Karpas-422 (cell line): ENCODE data around the gene TMF1. TPM values are rescaled to one million over a fixed set of nuclear protein-coding genes. Genes with fewer than 3 reads are reported as not detected.

ENCODE experiments used
- DNase-seq: peaks from one replicate; pipeline ENCODE4 v3.0.0-alpha.2; 2015
- H2AFZ ChIP-seq: fragments of 200-600 bp; sonication (generic); 2 replicates; pipeline ENCODE4 v1.6.1; 2014; ENCODE audit warnings: antibody characterized with exemption, low read length, mixed read lengths
- H3K27ac ChIP-seq: fragments of 200-600 bp; sonication (generic); 2 replicates; pipeline ENCODE4 v1.5.1; 2014; ENCODE audit warnings: mild to moderate bottlenecking, low read length, moderate library complexity
- H3K27me3 ChIP-seq: fragments of 200-600 bp; sonication (generic); 2 replicates; pipeline ENCODE4 v1.6.1; 2014; ENCODE audit warnings: low read length, mixed read lengths
- H3K36me3 ChIP-seq: fragments of 200-600 bp; sonication (generic); 2 replicates; pipeline ENCODE4 v1.6.1; 2014; ENCODE audit warnings: low read length, mixed read lengths; ENCODE audit not compliant: insufficient read depth
- H3K4me1 ChIP-seq: fragments of 200-600 bp; sonication (generic); 2 replicates; pipeline ENCODE4 v1.6.1; 2014; ENCODE audit warnings: mild to moderate bottlenecking, low read length, mixed read lengths
- H3K4me2 ChIP-seq: fragments of 200-600 bp; sonication (generic); 2 replicates; pipeline ENCODE4 v1.6.1; 2014; ENCODE audit warnings: low read length, low read depth, mild to moderate bottlenecking; ENCODE audit not compliant: poor library complexity, severe bottlenecking
- H3K4me3 ChIP-seq: fragments of 200-600 bp; sonication (generic); 2 replicates; pipeline ENCODE4 v1.5.1; 2014; ENCODE audit warnings: mild to moderate bottlenecking, antibody characterized with exemption, low read length, mixed read lengths
- H3K79me2 ChIP-seq: fragments of 200-600 bp; sonication (generic); 2 replicates; pipeline ENCODE4 v1.6.1; 2014; ENCODE audit warnings: mild to moderate bottlenecking, low read length, mixed read lengths
- H3K9ac ChIP-seq: fragments of 200-600 bp; sonication (generic); 2 replicates; pipeline ENCODE4 v1.6.0; 2014; ENCODE audit warnings: low read length
- H3K9me2 ChIP-seq: fragments of 200-600 bp; sonication (generic), shearing (Covaris generic); replicated peaks from 2 replicates; pipeline ENCODE4 v1.6.0; 2014; ENCODE audit warnings: mild to moderate bottlenecking, low read length, moderate library complexity; ENCODE audit not compliant: insufficient read depth
- H3K9me3 ChIP-seq: fragments of 300-700, 200-600 bp; sonication (generic); 2 replicates; pipeline ENCODE4 v1.6.1; 2014; ENCODE audit warnings: low read length, mixed read lengths
- H4K20me1 ChIP-seq: fragments of 200-600 bp; sonication (generic); 2 replicates; pipeline ENCODE4 v1.6.1; 2014; ENCODE audit warnings: mild to moderate bottlenecking, antibody characterized with exemption, low read length, low read depth; ENCODE audit not compliant: insufficient read depth
- total RNA-seq: library from RNA; depleted of rRNA; stranded (reverse); fragments of >200 nt; shearing (Covaris generic); gene quantifications from 2 replicates; pipeline ENCODE4 v1.2.3, GENCODE V29; 2014; ENCODE audit warnings: low replicate concordance

The TMF1 gene
- total RNA-seq, 1 experiment from 2014 or later, result 25.2 TPM

DNA sequence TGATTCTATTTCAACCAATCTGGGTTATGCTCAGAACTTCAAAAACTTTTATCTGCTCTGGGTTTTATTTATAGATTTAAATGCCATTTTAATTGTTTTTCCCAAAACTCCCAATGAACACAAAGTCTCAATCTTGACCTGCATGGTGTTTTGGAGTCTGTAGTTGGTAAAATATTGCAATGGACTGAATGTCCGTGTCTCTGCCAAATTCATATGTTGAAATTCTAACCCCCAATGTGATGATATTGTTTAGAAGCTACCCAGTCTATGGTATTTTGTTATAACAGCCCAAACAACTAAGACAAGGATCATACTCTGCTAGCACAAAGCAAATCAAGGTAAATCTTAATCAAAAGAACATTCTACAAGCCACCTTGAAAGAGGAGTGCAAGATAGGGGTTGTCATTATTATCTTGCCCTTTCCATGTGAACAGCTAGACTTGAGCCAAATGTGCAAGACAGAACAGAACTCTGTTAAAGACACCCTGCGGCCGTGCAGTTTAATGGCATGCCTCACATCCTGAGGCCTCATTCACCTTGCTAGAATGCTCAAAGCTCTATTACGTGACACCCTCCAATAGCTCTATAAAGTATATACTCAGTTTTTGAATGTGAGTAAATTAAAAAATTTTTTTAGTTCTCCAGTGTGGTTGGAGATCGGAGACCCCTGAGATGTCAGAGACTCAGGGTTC is 46.2 kb downstream of the TMF1 start:
- no peak overlapping the region for H2AFZ ChIP-seq
- H3K9ac ChIP-seq, result no peak overlapping the region
- no peak overlapping the region for H3K27ac ChIP-seq
- peaks cover 43% of the 10 kb centered on the region; the same call in 1 of the 2 replicates for H3K36me3 ChIP-seq
- H3K27me3 ChIP-seq, result no peaks in the 10 kb centered on the region
- no peaks in the 10 kb centered on the region for H3K4me1 ChIP-seq
- H3K9me2 ChIP-seq, result no peaks in the 10 kb centered on the region
- H3K79me2 ChIP-seq, result no peaks in the 10 kb centered on the region
- H3K9me3 ChIP-seq, result no peaks in the 10 kb centered on the region
- H4K20me1 ChIP-seq, result no peaks in the 10 kb centered on the region
- H3K4me2 ChIP-seq, result no peak overlapping the region
- no peak for DNase-seq
- H3K4me3 ChIP-seq, result no peak overlapping the region

GRCh38 chr3:69005071-69005790 is 46.9 kb downstream of the TMF1 start:
- Histone ChIP-seq H3K4me1 (no peaks in the 10 kb centered on the region), H3K27ac (no peak overlapping the region), H3K27me3 (no peaks in the 10 kb centered on the region), H3K9me3 (no peaks in the 10 kb centered on the region), H2AFZ (no peak overlapping the region), H3K9ac (no peak overlapping the region), H4K20me1 (no peaks in the 10 kb centered on the region), H3K36me3 (peaks cover 38% of the 10 kb centered on the region; the same call in 1 of the 2 replicates), H3K9me2 (no peaks in the 10 kb centered on the region), H3K4me3 (no peak overlapping the region), H3K4me2 (no peak overlapping the region), H3K79me2 (no peaks in the 10 kb centered on the region)
- DNase-seq, result no peak

DNA sequence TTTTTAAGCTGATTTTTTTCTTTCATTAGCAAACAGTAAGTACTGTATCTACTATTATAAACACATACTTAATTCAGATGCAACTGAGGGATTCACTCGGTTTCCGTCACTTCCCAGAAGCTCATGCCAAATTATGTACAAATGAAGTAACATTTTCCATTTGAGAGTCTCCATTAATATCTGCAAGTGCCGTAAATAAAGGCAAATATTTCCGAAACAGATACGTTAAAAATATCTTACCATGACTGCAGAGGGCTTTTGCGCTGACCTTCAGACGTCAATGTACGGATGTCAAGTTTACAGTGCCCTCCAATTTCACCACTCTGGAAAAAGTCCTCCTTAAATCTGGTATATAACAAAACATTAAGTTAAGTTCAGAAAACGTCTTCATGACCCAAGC is 48.0 kb downstream of the TMF1 start:
- no peak overlapping the region for H3K27ac ChIP-seq
- no peak overlapping the region for H3K4me3 ChIP-seq
- H3K9me2 ChIP-seq, result no peaks in the 10 kb centered on the region
- H3K36me3 ChIP-seq, result peaks cover 37% of the 10 kb centered on the region; the same call in 1 of the 2 replicates
- no peaks in the 10 kb centered on the region for H3K9me3 ChIP-seq
- no peaks in the 10 kb centered on the region for H3K4me1 ChIP-seq
- no peak overlapping the region for H3K9ac ChIP-seq
- no peaks in the 10 kb centered on the region for H3K27me3 ChIP-seq
- no peak overlapping the region for H3K4me2 ChIP-seq
- H4K20me1 ChIP-seq, result no peaks in the 10 kb centered on the region
- no peak for DNase-seq
- H3K79me2 ChIP-seq, result no peaks in the 10 kb centered on the region
- H2AFZ ChIP-seq, result no peak overlapping the region

GRCh38 chr3:68999605-69000004 is 52.5 kb downstream of the TMF1 start:
- no peak overlapping the region for H3K27ac ChIP-seq
- no peaks in the 10 kb centered on the region for H3K9me3 ChIP-seq
- no peak overlapping the region for H3K9ac ChIP-seq
- peaks cover 20% of the 10 kb centered on the region; the same call in 1 of the 2 replicates for H3K36me3 ChIP-seq
- no peaks in the 10 kb centered on the region for H3K9me2 ChIP-seq
- H3K4me1 ChIP-seq, result no peaks in the 10 kb centered on the region
- H2AFZ ChIP-seq, result no peak overlapping the region
- no peaks in the 10 kb centered on the region for H3K79me2 ChIP-seq
- no peak overlapping the region for H3K4me3 ChIP-seq
- H3K4me2 ChIP-seq, result no peak overlapping the region
- H4K20me1 ChIP-seq, result no peaks in the 10 kb centered on the region
- no peaks in the 10 kb centered on the region for H3K27me3 ChIP-seq
- DNase-seq, result no peak

DNA sequence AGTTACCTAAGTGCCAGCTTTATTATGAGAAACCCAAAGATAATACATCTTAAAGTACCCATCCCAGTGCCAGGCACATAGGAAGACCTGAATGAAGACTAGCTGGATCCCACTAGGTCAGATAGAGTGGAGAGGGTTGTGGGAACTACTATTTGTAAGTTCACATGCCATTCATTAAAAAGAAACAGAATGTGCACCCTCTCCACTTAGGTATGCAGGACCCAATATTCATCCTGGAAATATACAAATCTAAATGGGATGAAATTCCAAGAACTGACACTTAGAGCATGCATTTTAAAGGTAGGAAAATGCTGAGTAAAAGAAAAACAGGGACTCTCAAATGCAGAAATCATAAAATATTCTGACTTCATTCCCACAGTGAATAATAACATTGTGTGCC is 53.0 kb downstream of the TMF1 start:
- Histone ChIP-seq H3K9me2 (no peaks in the 10 kb centered on the region), H4K20me1 (no peaks in the 10 kb centered on the region), H3K4me3 (no peak overlapping the region), H2AFZ (no peak overlapping the region), H3K27me3 (no peaks in the 10 kb centered on the region), H3K9ac (no peak overlapping the region), H3K4me1 (no peaks in the 10 kb centered on the region), H3K36me3 (peaks cover 20% of the 10 kb centered on the region; the same call in 1 of the 2 replicates), H3K27ac (no peak overlapping the region), H3K4me2 (no peak overlapping the region), H3K9me3 (no peaks in the 10 kb centered on the region), H3K79me2 (no peaks in the 10 kb centered on the region)
- no peak for DNase-seq

GRCh38 chr3:68997887-68998286 is 54.2 kb downstream of the TMF1 start:
- no peak for DNase-seq
- H2AFZ ChIP-seq, result no peak overlapping the region
- no peak overlapping the region for H3K4me2 ChIP-seq
- no peaks in the 10 kb centered on the region for H3K9me2 ChIP-seq
- H3K36me3 ChIP-seq, result peaks cover 16% of the 10 kb centered on the region
- no peak overlapping the region for H3K9ac ChIP-seq
- no peaks in the 10 kb centered on the region for H3K79me2 ChIP-seq
- H4K20me1 ChIP-seq, result no peaks in the 10 kb centered on the region
- no peaks in the 10 kb centered on the region for H3K4me1 ChIP-seq
- no peak overlapping the region for H3K27ac ChIP-seq
- no peaks in the 10 kb centered on the region for H3K27me3 ChIP-seq
- H3K9me3 ChIP-seq, result no peaks in the 10 kb centered on the region
- H3K4me3 ChIP-seq, result no peak overlapping the region

DNA sequence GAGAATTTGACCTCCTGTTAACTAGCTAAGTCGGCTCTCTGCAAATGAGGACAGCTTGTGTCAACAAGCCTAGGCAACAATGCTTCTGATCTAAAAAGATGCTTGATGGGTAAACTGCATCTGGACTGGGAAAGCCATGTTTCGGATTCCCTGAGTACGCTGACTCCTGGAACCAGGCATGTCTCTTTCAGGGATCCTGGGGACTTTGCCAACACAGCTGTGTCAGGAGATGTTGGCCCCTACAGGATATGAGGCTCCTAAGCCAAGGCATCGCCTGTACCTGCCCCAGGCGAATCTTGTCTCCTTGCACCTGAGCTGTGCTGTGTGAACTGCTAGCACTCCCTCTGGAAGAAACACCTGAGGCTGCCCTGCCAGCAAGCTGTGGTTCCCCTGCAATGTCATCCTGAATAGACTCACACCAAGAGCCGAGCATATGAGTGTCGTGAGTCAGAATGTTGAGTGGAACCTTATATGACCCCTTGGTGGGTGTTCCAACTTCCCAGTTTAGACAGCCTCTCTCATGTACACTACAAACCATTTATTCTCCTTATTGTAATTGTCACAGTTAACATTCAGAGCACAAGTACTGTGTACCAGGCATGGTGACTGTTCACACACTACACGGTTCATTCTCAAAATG is 55.7 kb downstream of the TMF1 start:
- Histone ChIP-seq H3K27me3 (no peaks in the 10 kb centered on the region), H2AFZ (no peak overlapping the region), H3K9ac (no peak overlapping the region), H3K4me2 (no peak overlapping the region), H3K36me3 (peaks cover 13% of the 10 kb centered on the region), H4K20me1 (no peaks in the 10 kb centered on the region), H3K9me3 (no peaks in the 10 kb centered on the region), H3K4me3 (no peak overlapping the region), H3K9me2 (no peaks in the 10 kb centered on the region), H3K27ac (no peak overlapping the region), H3K4me1 (no peaks in the 10 kb centered on the region), H3K79me2 (no peaks in the 10 kb centered on the region)
- DNase-seq, result no peak

- H3K9me3 ChIP-seq, result no peaks in the 10 kb centered on the region
- no peak overlapping the region for H3K4me2 ChIP-seq
- no peaks in the 10 kb centered on the region for H3K79me2 ChIP-seq
- H3K9me2 ChIP-seq, result no peaks in the 10 kb centered on the region
- H3K9ac ChIP-seq, result no peak overlapping the region
- DNase-seq, result no peak
- H3K4me3 ChIP-seq, result no peak overlapping the region
- no peak overlapping the region for H3K27ac ChIP-seq
- H3K27me3 ChIP-seq, result no peaks in the 10 kb centered on the region
- H2AFZ ChIP-seq, result no peak overlapping the region
- no peaks in the 10 kb centered on the region for H4K20me1 ChIP-seq
- H3K4me1 ChIP-seq, result no peaks in the 10 kb centered on the region
- peaks cover 18% of the 10 kb centered on the region for H3K36me3 ChIP-seq
These were observed 63.4 kb downstream of the TMF1 start for GRCh38 chr3:68988740-68989139.
